ENCODE results near the gene C1orf50.

- no peak for TF ChIP-seq CTCF (IDR thresholded peaks at IDR 0.05)
- TF ChIP-seq EZH2 (IDR thresholded peaks at IDR 0.05; ENCODE audit: borderline replicate concordance, insufficient read depth, low read depth, low read length, poor library complexity, severe bottlenecking), result no peak
Measured at GRCh38 chr1:42723511-42723910, 43.5 kb upstream of the C1orf50 start.

Data from B cell (primary cell).